ENCODE measurements around the gene CEACAM6. TPM values are rescaled to one million over a fixed set of nuclear protein-coding genes. Genes with fewer than 3 reads are reported as not detected.
"Not testable (repeated sequence)": the region's sequence is repeated elsewhere in the genome, so short reads cannot be mapped to it uniquely, and the experiment has no call there.

Gene CEACAM6
- total RNA-seq, 1 donor from 2014 or later: 61.6 TPM

GRCh38 chr19:41746593-41747227 is 8.6 kb upstream of the CEACAM6 start:
- DNase-seq (ENCODE audit: low spot score): peak; percentile 44

GRCh38 chr19:41748012-41748411 is 7.3 kb upstream of the CEACAM6 start:
- no peak for DNase-seq (ENCODE audit: low spot score)

DNA sequence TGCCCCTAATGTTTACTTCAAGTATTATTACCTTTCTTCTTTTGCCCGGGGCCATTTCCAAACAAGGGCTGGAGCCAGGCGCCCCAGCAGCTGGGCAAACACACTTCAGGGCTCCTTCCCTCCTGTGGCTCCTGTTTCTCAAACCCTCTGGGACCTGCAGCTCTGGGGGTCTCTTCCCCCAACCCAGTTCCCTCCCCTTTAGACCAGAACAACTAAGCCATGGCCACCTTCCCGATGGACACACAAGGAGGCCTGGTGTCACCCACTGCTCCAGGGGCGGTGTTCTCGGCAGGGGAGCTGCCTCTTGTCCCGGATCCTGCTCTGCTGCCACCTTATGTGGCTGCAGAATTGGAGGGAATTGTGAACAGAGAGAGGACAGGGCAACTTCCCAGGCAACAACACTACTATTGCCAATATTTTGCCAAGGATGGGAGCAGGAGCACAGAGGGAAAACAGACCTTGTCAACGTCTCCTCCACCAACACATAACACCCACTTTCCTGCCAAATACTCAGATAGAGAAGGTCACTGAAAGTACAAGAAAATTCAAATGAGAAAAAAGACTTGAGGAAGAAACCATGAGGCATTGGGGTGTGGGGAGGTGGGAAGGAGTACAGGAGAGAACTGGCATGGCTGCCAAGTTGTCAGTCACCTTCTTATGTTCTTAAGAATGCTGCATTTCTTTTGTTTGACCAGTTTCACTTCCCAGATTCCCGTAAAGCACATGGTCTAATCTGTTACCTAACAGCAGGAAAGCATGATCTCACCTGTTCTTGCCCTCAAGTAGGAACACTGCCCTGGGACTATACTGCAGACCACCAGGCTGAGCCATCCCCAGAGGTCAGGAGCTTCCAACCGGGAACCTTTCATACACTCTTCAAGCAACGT is 4.8 kb upstream of the CEACAM6 start:
- DNase-seq (ENCODE audit: low spot score): not testable (repeated sequence)

DNA sequence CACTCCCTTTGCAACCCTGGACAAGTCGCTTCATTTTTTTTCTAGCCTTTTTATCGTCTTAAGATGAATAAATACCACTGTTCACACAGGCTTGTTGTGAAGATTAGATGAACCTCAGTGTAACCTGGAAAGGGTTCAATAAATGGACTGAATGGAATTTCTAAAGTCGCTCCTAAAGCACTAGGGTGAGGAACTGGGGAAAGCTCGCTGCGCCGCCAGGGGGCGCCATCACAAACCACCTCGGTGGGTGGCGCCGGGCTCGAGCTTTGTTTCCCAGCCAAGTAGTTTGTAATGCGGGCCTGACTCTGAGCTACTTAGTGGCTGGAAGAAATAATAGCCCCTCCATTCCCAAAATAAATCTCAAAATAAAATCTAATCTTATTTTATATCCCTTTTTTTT is 2.2 kb upstream of the CEACAM6 start:
- DNase-seq (ENCODE audit: low spot score): peak; percentile 45

GRCh38 chr19:41753936-41754529 is 1.3 kb upstream of the CEACAM6 start:
- peak; percentile 65 for DNase-seq (ENCODE audit: low spot score)

DNA sequence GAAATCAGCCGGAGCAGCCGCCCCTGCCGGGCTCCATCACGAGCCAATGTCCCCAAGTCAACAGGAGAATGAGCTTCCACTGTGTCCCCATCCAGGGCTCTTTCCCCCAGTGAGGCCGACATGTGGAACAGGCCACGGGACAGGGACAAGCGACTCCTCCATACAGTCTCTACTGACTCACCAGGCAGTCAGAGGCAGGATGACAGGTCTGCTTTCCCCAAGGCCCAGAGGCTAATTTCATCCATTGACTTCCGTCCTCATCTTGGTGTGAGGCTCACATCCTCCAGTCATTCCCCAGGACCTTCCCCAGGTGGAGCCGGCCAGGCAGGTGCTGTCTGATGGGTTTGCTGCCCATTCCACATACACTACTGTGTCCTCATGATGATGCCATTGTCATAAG is 3.5 kb downstream of the CEACAM6 start:
- DNase-seq (ENCODE audit: low spot score): no peak

- no peak for DNase-seq (ENCODE audit: low spot score)
Measured at GRCh38 chr19:41767115-41767514, 11.8 kb downstream of the CEACAM6 start.

- not testable (repeated sequence) for DNase-seq (ENCODE audit: low spot score)
Measured at GRCh38 chr19:41768105-41768504, 12.8 kb downstream of the CEACAM6 start.

DNA sequence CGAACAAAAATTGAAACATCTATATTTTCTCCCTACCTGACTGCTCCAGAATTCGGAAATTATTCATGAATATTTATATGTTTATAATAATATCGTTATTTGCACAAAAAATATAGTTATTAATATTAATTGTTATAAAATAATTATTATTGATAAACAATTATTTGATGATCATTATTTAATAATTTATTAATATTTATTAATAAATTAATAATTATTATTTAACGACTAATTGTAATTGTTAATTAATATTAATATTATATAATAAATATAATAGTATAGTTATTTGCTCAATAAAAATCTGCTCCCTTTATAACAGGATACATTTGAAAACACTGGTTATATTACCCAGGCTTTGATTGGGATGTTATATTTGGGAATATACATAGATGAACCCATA is 14.3 kb downstream of the CEACAM6 start:
- no peak for DNase-seq (ENCODE audit: low spot score)

DNA sequence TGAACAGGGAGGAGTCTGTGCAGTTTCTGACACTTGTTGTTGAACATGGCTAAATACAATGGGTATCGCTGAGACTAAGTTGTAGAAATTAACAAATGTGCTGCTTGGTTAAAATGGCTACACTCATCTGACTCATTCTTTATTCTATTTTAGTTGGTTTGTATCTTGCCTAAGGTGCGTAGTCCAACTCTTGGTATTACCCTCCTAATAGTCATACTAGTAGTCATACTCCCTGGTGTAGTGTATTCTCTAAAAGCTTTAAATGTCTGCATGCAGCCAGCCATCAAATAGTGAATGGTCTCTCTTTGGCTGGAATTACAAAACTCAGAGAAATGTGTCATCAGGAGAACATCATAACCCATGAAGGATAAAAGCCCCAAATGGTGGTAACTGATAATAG is 16.1 kb downstream of the CEACAM6 start:
- no peak for DNase-seq (ENCODE audit: low spot score)

DNA sequence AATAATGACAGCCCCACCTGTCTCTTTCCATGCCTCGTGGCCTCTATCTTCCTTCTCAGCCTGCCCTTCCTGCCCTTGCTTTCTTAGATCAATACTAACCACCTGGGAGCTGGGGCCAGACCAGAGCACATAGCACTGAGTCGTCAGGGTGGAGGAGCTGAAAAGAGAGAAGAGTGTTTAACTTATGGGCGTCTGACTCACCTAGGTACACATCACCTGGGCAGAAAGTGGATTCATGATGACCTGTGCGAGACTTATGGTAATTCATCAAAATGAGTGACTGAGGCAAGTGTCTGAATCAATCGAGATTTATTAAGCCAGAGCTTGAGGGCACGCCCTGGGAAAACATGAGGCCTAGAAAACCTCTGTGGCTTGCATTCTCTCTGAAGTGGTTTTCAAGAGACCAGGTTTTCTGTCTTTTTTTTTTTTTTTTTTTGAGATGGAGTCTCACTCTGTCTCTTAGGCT is 19.2 kb downstream of the CEACAM6 start:
- peak; percentile 90 for DNase-seq (ENCODE audit: low spot score)

DNA sequence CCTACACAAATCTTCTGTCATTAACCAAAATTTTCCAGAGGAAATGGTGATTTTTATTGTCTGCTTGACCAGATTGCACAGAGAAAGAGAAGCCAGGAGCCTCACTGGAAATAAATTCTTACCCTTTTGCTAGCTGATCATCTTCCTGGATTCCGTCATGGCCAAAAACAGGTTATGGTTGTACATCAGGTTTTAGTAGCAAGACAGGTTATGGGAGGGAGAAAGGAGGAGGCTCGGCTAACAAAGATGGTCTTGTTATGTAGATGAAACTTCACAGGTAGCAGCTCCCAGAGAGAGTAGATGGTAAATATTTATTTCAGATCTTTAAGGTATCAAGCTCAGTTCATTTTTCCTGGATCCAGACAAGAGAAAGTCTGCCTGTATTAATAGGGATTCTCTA is 21.4 kb downstream of the CEACAM6 start:
- DNase-seq (ENCODE audit: low spot score): no peak

GRCh38 chr19:41783612-41784011 is 28.3 kb downstream of the CEACAM6 start:
- no peak for DNase-seq (ENCODE audit: low spot score)

GRCh38 chr19:41784312-41784711 is 29.0 kb downstream of the CEACAM6 start:
- DNase-seq (ENCODE audit: low spot score): no peak

GRCh38 chr19:41784743-41785142 is 29.4 kb downstream of the CEACAM6 start:
- DNase-seq (ENCODE audit: low spot score): no peak

- DNase-seq (ENCODE audit: low spot score): peak; percentile 73
Measured at GRCh38 chr19:41785653-41786052, 30.3 kb downstream of the CEACAM6 start.

- DNase-seq (ENCODE audit: low spot score): no peak
Measured at GRCh38 chr19:41787055-41787454, 31.7 kb downstream of the CEACAM6 start.

- DNase-seq (ENCODE audit: low spot score): not testable (repeated sequence)
Measured at GRCh38 chr19:41788518-41788917, 33.2 kb downstream of the CEACAM6 start.

- not testable (repeated sequence) for DNase-seq (ENCODE audit: low spot score)
Measured at GRCh38 chr19:41789053-41789452, 33.7 kb downstream of the CEACAM6 start.

- DNase-seq (ENCODE audit: low spot score): peak; percentile 34
Measured at GRCh38 chr19:41792513-41793413, 37.4 kb downstream of the CEACAM6 start.

DNA sequence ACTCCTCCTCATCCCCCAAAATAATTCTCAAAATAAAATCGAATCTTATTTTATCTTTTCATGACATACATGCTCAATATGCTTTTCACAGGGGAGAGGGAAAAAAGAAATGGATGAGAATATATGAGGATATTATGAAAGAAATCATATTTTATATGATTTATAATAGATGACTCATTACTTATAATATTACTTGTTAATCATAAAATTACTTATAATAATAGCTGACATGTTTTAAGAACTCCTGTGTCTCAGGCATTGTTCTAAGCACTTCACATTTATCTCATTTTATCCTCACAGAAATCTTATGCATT is 38.0 kb downstream of the CEACAM6 start:
- no peak for DNase-seq (ENCODE audit: low spot score)

- peak; percentile 59 for DNase-seq (ENCODE audit: low spot score)
Measured at GRCh38 chr19:41795031-41795461, 39.7 kb downstream of the CEACAM6 start.
